ENCODE results near the gene GPR32. TPM values are rescaled to one million over a fixed set of nuclear protein-coding genes. Genes with fewer than 3 reads are reported as not detected.
"Not testable (repeated sequence)": the region's sequence is repeated elsewhere in the genome, so short reads cannot be mapped to it uniquely, and the experiment has no call there.

The GPR32 gene
- total RNA-seq, result not detected

DNA sequence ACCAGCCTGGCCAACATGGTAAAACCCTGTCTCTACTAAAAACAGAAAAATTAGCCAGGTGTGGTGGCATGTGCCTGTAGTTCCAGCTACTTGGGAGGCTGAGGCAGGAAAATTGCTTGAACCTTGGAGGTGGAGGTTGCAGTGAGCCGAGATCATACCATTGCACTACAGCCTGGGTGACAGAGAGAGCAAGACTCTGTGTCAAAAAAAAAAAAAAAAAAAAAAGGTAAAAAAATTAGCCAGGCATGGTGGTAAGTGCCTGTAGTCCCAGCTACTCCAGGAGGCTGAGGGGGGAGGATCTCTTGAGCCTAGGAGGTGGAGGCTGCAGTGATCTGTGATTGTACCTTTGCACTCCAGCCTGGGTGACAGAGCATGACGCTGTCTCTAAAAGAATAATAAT lies at the start of gene GPR32:
Gene GPR32 (plus strand): TSS at position 301 of the 400 bp plus-strand sequence. CDS start 137 bp downstream, outside the sequence.
- not testable (repeated sequence) for H3K4me3 Mint-ChIP-seq
- H3K27me3 Mint-ChIP-seq, result peaks cover 5 to 14% of the 10 kb centered on the region in 2 donors

GRCh38 chr19:50720921-50721381 lies 49.3 kb upstream of the GPR32 start:
- no peak overlapping the region for H3K4me3 Mint-ChIP-seq
- H3K4me1 Mint-ChIP-seq (ENCODE audit: low read depth in 2 of 2), result peaks cover 6 to 21% of the 10 kb centered on the region in 2 donors
- DNase-seq (ENCODE audit: low spot score) (no peak), ATAC-seq (no peak)
- no peaks in the 10 kb centered on the region for H3K9me3 Mint-ChIP-seq
- no peaks in the 10 kb centered on the region for H3K36me3 Mint-ChIP-seq
- H3K27me3 Mint-ChIP-seq, result peaks cover 36 to 38% of the 10 kb centered on the region in 2 donors
- H3K27ac Mint-ChIP-seq, result no peak overlapping the region

More for the DNA sequence above, at the start of gene GPR32:
- not testable (repeated sequence) for DNase-seq (ENCODE audit: low spot score); H3K27ac Mint-ChIP-seq; ATAC-seq; H3K4me1 Mint-ChIP-seq (ENCODE audit: low read depth in 2 of 2); H3K9me3 Mint-ChIP-seq; H3K36me3 Mint-ChIP-seq

DNA sequence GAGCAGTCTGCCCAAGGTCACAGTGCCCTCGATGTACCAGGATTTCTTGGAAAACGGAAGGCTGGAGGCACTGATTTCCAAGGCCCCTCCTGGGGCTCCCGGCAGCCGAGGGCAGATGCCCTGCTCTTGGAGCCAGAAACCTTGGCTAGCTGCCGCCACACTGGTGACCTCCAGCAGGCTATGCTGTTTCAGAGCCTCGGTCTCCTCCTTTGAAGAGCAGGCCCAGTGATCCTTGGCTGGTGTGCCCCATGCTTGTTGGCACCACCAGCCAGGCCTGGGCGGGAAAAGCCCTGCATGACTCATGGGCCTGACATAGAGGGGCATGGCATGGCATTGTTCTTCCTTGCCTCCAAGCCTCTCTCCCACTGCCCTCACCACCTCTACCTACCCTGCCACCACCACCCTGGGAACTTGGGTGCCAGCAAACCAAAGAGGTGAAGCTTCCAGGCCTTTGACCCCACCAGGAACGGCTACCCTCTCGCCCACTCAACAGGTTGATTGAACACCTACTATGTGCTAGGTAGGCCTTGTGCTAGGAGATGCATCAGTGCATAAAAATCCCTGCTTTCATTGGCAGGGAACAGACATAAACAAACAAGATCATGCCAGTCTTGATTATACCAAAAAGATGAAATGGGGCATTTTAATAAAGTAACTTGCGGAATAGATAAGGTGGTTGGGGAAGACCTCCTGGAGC lies 48.7 kb upstream of the GPR32 start:
- Mint-ChIP-seq H3K9me3 (no peaks in the 10 kb centered on the region), H3K36me3 (no peaks in the 10 kb centered on the region), H3K4me3 (no peak overlapping the region), H3K27ac (no peak overlapping the region), H3K4me1 (ENCODE audit: low read depth in 2 of 2) (peaks cover 6 to 21% of the 10 kb centered on the region in 2 donors), H3K27me3 (peaks cover 33 to 36% of the 10 kb centered on the region in 2 donors)
- DNase-seq (ENCODE audit: low spot score) (no peak), ATAC-seq (no peak)

GRCh38 chr19:50722201-50723013 lies 47.9 kb upstream of the GPR32 start:
- H3K36me3 Mint-ChIP-seq, result no peaks in the 10 kb centered on the region
- H3K4me1 Mint-ChIP-seq (ENCODE audit: low read depth in 2 of 2), result peaks cover 8 to 20% of the 10 kb centered on the region in 2 donors
- no peak overlapping the region for H3K27ac Mint-ChIP-seq
- no peak for ATAC-seq
- no peaks in the 10 kb centered on the region for H3K9me3 Mint-ChIP-seq
- peaks cover 28 to 36% of the 10 kb centered on the region in 2 donors for H3K27me3 Mint-ChIP-seq
- no peak for DNase-seq (ENCODE audit: low spot score)
- peak overlapping the region; percentile 79 for H3K4me3 Mint-ChIP-seq

- DNase-seq (ENCODE audit: low spot score) (no peak), ATAC-seq (no peak)
- H3K4me1 Mint-ChIP-seq (ENCODE audit: low read depth in 2 of 2), result peaks cover 15 to 23% of the 10 kb centered on the region in 2 donors
Measured at GRCh38 chr19:50723069-50723468, 47.2 kb upstream of the GPR32 start, which contains the start of gene CLEC11A. Gene CLEC11A (plus strand): TSS chr19:50723364. CDS start chr19:50723526, 162 bp downstream.

DNA sequence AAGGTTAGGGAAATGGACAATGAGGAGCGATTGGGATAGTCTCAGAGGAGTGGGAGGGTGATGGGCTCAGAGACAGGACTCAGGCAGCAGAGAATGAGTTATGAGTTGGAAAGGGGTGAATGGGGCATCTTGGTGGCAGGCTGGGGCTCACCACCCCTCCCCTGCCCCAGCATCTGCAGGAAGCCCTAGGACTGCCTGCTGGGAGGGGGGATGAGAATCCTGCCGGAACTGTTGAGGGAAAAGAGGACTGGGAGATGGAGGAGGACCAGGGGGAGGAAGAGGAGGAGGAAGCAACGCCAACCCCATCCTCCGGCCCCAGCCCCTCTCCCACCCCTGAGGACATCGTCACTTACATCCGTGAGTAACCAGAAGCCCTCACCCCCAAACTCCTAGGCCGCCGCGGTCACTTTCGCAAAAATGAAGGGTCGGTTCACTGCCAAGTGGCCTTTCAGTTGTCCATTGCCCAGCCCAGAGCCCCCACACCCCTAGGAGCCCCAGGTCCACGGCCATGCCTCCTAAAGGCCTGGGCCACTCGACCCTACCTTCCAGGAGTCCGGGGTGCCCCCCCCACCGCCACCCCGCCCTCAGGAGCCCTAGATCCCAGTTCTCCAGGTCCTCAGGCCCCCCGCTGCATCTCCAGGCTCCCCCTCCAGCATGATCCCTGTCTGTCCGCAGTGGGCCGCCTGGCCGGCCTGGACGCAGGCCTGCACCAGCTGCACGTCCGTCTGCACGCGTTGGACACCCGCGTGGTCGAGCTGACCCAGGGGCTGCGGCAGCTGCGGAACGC lies 46.3 kb upstream of the GPR32 start:
- no peaks in the 10 kb centered on the region for H3K9me3 Mint-ChIP-seq
- no peaks in the 10 kb centered on the region for H3K36me3 Mint-ChIP-seq
- peak overlapping the region; percentile 79 for H3K4me3 Mint-ChIP-seq
- no peak for ATAC-seq
- no peak for DNase-seq (ENCODE audit: low spot score)
- H3K4me1 Mint-ChIP-seq (ENCODE audit: low read depth in 2 of 2), result peaks cover 16 to 24% of the 10 kb centered on the region in 2 donors
- H3K27ac Mint-ChIP-seq, result no peak overlapping the region
- H3K27me3 Mint-ChIP-seq, result peaks cover 25 to 36% of the 10 kb centered on the region in 2 donors

More at GRCh38 chr19:50723069-50723468, 47.2 kb upstream of the GPR32 start, which contains the start of gene CLEC11A:
- peaks cover 25 to 36% of the 10 kb centered on the region in 2 donors for H3K27me3 Mint-ChIP-seq
- H3K27ac Mint-ChIP-seq, result no peak within 1 kb of the TSS
- H3K36me3 Mint-ChIP-seq, result no peaks in the 10 kb centered on the region
- peak within 1 kb of the TSS; percentile 79 for H3K4me3 Mint-ChIP-seq
- H3K9me3 Mint-ChIP-seq, result no peaks in the 10 kb centered on the region

DNA sequence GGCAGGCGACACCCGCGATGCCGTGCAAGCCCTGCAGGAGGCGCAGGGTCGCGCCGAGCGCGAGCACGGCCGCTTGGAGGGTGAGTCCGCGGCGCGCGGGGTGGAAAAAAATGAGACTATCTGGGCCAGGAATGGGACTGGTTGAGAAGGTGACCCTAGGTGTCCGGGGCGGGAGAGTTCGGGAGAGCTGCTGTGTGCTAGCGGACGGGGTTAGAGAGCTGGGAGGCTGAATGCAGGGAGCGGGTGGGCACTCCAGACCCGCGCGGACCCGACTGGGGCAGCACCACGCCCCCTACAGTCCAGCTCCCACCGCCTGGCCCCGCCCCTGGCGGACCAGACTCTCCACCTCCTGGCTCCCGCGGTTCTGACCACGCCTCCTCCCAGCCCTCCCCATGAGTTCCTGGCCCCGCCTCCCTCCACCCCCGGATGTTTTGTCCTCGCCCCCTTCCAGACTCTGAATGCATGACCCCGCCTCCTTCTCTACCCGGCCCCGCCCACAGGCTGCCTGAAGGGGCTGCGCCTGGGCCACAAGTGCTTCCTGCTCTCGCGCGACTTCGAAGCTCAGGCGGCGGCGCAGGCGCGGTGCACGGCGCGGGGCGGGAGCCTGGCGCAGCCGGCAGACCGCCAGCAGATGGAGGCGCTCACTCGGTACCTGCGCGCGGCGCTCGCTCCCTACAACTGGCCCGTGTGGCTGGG lies 45.6 kb upstream of the GPR32 start:
- H3K9me3 Mint-ChIP-seq, result no peaks in the 10 kb centered on the region
- H3K4me3 Mint-ChIP-seq, result peak overlapping the region; percentile 79
- H3K4me1 Mint-ChIP-seq (ENCODE audit: low read depth in 2 of 2), result peaks cover 16 to 24% of the 10 kb centered on the region in 2 donors
- peak; percentile 93 to 95 for ATAC-seq
- DNase-seq (ENCODE audit: low spot score), result peak; percentile 99
- H3K36me3 Mint-ChIP-seq, result no peaks in the 10 kb centered on the region
- H3K27ac Mint-ChIP-seq, result peak overlapping the region; percentile 39 to 58
- peaks cover 27 to 36% of the 10 kb centered on the region in 2 donors for H3K27me3 Mint-ChIP-seq

- Mint-ChIP-seq H3K4me3 (peak overlapping the region; percentile 79), H3K27ac (peak overlapping the region; percentile 39 to 58), H3K36me3 (no peaks in the 10 kb centered on the region), H3K27me3 (peaks cover 24 to 33% of the 10 kb centered on the region in 2 donors), H3K9me3 (no peaks in the 10 kb centered on the region), H3K4me1 (ENCODE audit: low read depth in 2 of 2) (peaks cover 16 to 20% of the 10 kb centered on the region in 2 donors)
- DNase-seq (ENCODE audit: low spot score), result no peak
- ATAC-seq, result peak; percentile 68 to 70
Measured at GRCh38 chr19:50725218-50725910, 44.9 kb upstream of the GPR32 start.

DNA sequence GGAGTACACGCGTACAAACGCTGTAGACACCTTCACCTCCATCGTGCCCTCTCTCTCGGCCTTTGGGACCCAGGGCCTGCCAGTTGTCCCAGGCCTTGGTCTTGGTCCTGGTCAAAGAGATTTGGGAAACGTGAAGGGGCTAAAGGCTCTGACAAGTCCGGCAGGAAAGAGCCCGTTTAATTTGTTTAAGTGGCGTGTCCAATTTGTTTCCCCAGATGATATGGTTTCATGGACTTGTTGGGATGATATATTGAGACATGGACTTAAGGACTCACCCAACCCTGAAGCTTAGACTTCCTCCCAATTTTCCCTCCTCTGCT lies 44.4 kb upstream of the GPR32 start:
- DNase-seq (ENCODE audit: low spot score), result no peak
- Mint-ChIP-seq H3K9me3 (no peaks in the 10 kb centered on the region), H3K4me3 (peak overlapping the region; percentile 79), H3K36me3 (no peaks in the 10 kb centered on the region), H3K4me1 (ENCODE audit: low read depth in 2 of 2) (peaks cover 16% of the 10 kb centered on the region in 2 donors), H3K27ac (peak overlapping the region in 1 of 2 donors; percentile 58), H3K27me3 (peaks cover 19 to 28% of the 10 kb centered on the region in 2 donors)
- no peak for ATAC-seq

DNA sequence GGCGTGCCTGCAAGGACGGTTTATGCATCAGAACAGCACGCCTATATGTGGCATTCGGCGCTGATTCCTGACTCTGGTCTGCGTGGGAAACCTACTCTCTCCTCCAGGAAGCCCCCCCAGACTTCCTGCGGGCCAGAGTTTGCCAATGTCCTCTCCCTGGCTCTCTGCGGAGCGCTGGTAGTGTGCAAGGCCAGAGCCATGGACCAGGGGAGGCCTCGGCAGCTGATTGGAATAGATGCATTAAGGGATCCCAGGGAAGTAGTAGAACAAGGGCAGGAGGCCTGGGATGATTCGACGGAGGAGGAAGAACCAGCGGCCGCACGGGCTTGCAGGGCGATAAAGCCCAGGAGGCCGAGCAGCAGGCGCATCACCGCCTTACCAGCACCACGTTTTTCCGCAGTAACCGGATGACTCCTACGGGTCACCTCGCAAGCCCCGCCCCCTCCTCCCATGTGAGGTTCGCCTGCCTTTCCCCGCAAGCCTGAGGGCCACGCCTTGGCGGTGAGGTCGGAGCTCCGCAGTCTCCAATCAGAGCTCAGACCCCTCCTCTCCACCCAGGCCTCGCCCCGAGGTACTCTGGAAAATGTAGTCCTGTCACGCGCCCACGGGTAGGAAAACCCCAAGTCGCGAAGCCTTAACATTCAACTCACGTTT lies 42.1 kb upstream of the GPR32 start:
- no peak overlapping the region for H3K27ac Mint-ChIP-seq

DNA sequence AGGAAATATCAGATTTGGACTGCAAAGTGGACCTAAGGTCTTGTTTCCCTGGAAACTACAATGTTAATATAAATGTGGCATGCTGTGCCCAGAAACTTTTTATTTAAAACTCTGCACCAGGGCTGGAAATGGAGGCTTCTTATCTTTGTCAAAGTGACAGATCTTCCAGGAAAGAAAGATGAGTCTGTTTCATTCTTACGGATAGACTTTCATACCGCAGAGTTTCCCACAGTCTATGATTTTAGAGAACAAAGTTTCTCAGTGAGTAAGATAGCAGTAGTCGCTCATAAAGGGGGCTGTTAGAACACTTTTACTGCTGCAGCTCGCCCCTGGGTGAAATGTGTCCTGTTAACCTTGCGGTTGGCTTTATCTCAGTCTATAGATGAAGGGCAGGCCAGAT lies 40.4 kb upstream of the GPR32 start:
- DNase-seq (ENCODE audit: low spot score), result no peak
- ATAC-seq, result no peak
- no peaks in the 10 kb centered on the region for H3K9me3 Mint-ChIP-seq
- H3K4me1 Mint-ChIP-seq (ENCODE audit: low read depth in 2 of 2), result peaks cover 9 to 11% of the 10 kb centered on the region in 2 donors
- H3K27ac Mint-ChIP-seq, result no peak overlapping the region
- no peaks in the 10 kb centered on the region for H3K36me3 Mint-ChIP-seq
- no peak overlapping the region for H3K4me3 Mint-ChIP-seq
- H3K27me3 Mint-ChIP-seq, result peaks cover 7 to 17% of the 10 kb centered on the region in 2 donors

More for the DNA sequence above, 42.1 kb upstream of the GPR32 start:
- Mint-ChIP-seq H3K27me3 (peaks cover 12 to 19% of the 10 kb centered on the region in 2 donors), H3K9me3 (no peaks in the 10 kb centered on the region), H3K4me3 (no peak overlapping the region), H3K36me3 (no peaks in the 10 kb centered on the region), H3K4me1 (ENCODE audit: low read depth in 2 of 2) (peaks cover 12% of the 10 kb centered on the region in 2 donors)
- peak; percentile 1 to 58 for ATAC-seq
- peak; percentile 83 for DNase-seq (ENCODE audit: low spot score)

DNA sequence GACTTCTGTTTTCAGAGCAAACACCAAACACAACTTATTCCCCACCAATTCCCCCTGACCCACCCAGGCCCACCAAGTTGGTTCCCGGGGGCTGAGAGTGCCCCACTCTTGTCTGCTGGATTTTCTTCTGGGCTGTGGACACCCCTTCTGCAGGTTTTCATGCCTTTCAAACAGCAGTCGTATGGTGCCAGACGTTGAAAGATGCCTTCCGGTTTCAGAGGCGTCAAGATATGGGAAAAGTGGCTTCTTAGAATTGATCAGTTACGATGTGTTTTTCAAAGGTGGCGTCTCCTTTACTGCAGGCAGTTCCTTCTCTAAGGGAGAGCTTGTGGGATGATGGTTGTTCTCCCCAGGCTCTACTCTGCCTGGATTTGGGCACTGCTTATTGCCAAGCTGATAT lies 34.4 kb upstream of the GPR32 start:
- no peak overlapping the region for H3K27ac Mint-ChIP-seq
- ATAC-seq, result no peak
- no peaks in the 10 kb centered on the region for H3K9me3 Mint-ChIP-seq
- no peaks in the 10 kb centered on the region for H3K36me3 Mint-ChIP-seq
- no peak for DNase-seq (ENCODE audit: low spot score)
- no peak overlapping the region for H3K4me3 Mint-ChIP-seq
- H3K27me3 Mint-ChIP-seq, result peaks cover 29 to 34% of the 10 kb centered on the region in 2 donors
- no peaks in the 10 kb centered on the region for H3K4me1 Mint-ChIP-seq (ENCODE audit: low read depth in 2 of 2)

Measured in natural killer cell treated with Interleukin-12 subunit alpha and Interleukin-12 subunit beta and Interleukin-15 and Interleukin-18, amount 100 ng/mL, for 72 hours (primary cell).